Measurements from ENCODE around the gene PUSL1.
"Not testable (repeated sequence)": the region's sequence is repeated elsewhere in the genome, so short reads cannot be mapped to it uniquely, and the experiment has no call there.

The PUSL1 gene

GRCh38 chr1:1312450-1313314 lies 4.3 kb downstream of the PUSL1 start:
- in situ Hi-C loops (cut with MboI; ENCODE audit: low sequenced_read_pairs, unreplicated experiment) = no loop called here
- no peak for TF ChIP-seq CTCF (IDR thresholded peaks at IDR 0.05; ENCODE audit: borderline replicate concordance, control extremely low read depth, extremely low read depth, insufficient read depth, missing control alignments)

GRCh38 chr1:1313500-1314236 lies 5.3 kb downstream of the PUSL1 start:
- in situ Hi-C loops (cut with MboI; ENCODE audit: low sequenced_read_pairs, unreplicated experiment) = no loop called here
- no peak for TF ChIP-seq CTCF (IDR thresholded peaks at IDR 0.05; ENCODE audit: borderline replicate concordance, control extremely low read depth, extremely low read depth, insufficient read depth, missing control alignments)
- no peak for DNase-seq (ENCODE audit: low spot score)

More at GRCh38 chr1:1312450-1313314, 4.3 kb downstream of the PUSL1 start:
- DNase-seq (ENCODE audit: low spot score) = no peak

- TF ChIP-seq CTCF (IDR thresholded peaks at IDR 0.05; ENCODE audit: borderline replicate concordance, control extremely low read depth, extremely low read depth, insufficient read depth, missing control alignments) = no peak
- in situ Hi-C loops (cut with MboI; ENCODE audit: low sequenced_read_pairs, unreplicated experiment) = no loop called here
- no peak for DNase-seq (ENCODE audit: low spot score)
Measured at GRCh38 chr1:1314237-1314586, 5.8 kb downstream of the PUSL1 start.

- no peak for DNase-seq (ENCODE audit: low spot score)
- in situ Hi-C loops (cut with MboI; ENCODE audit: low sequenced_read_pairs, unreplicated experiment) = no loop called here
- TF ChIP-seq CTCF (IDR thresholded peaks at IDR 0.05; ENCODE audit: borderline replicate concordance, control extremely low read depth, extremely low read depth, insufficient read depth, missing control alignments) = no peak
Measured at GRCh38 chr1:1314678-1315335, 6.4 kb downstream of the PUSL1 start.

GRCh38 chr1:1315435-1315954 lies 7.1 kb downstream of the PUSL1 start:
- no peak for DNase-seq (ENCODE audit: low spot score)
- TF ChIP-seq CTCF (IDR thresholded peaks at IDR 0.05; ENCODE audit: borderline replicate concordance, control extremely low read depth, extremely low read depth, insufficient read depth, missing control alignments) = no peak
- in situ Hi-C loops (cut with MboI; ENCODE audit: low sequenced_read_pairs, unreplicated experiment) = no loop called here

GRCh38 chr1:1316199-1316598 lies 7.8 kb downstream of the PUSL1 start:
- in situ Hi-C loops (cut with MboI; ENCODE audit: low sequenced_read_pairs, unreplicated experiment); DNase-seq (ENCODE audit: low spot score): not testable (repeated sequence)
